Thyroid gland (tissue), 4 donors: ENCODE data around the gene UBASH3A. TPM values are rescaled to one million over a fixed set of nuclear protein-coding genes. Genes with fewer than 3 reads are reported as not detected.

ENCODE experiments used
- DNase-seq, 2 donors: peaks; one replicate each; pipeline ENCODE4 v3.0.0-alpha.2; 2019
- H3K27ac ChIP-seq, 3 donors: fragments of 200-600 bp; sonication (generic); 1 replicate in 2 of 3; 2 replicates in 1 of 3; pipeline ENCODE4 v1.5.1; 2016 to 2019; ENCODE audit warnings: mild to moderate bottlenecking in 1 of 3, moderate library complexity in 1 of 3
- H3K27me3 ChIP-seq: fragments of 200-600 bp; sonication (generic); one replicate; pipeline ENCODE4 v1.5.1; 2019
- H3K36me3 ChIP-seq, 2 donors: fragments of 200-600 bp; sonication (generic); one replicate each; pipeline ENCODE4 v1.5.1; 2016 to 2019
- H3K4me1 ChIP-seq, 2 donors: fragments of 200-600 bp; sonication (generic); one replicate each; pipeline ENCODE4 v1.5.1; 2017 to 2019
- H3K4me3 ChIP-seq, 3 donors: fragments of 200-600 bp; sonication (generic); replicated peaks in 1 of 3; 1 replicate in 2 of 3; 2 replicates in 1 of 3; pipeline ENCODE4 v1.5.1; 2016; ENCODE audit warnings: mild to moderate bottlenecking in 1 of 3
- H3K9me3 ChIP-seq: fragments of 200-600 bp; sonication (generic); one replicate; pipeline ENCODE4 v1.5.1; 2017
- POLR2A ChIP-seq, 2 donors: fragments of 450-650 bp; IDR thresholded peaks; one replicate each; pipeline ENCODE4 v1.6.1; 2017; ENCODE audit warnings: antibody characterized with exemption in 2 of 2, mild to moderate bottlenecking in 2 of 2, moderate library complexity in 1 of 2
- WGBS, 2 donors: methylation state at CpG; one replicate each; pipeline ENCODE4 v1.1.5; 2017; 5-methylcytosine and 5-hydroxymethylcytosine counted together
- intact Hi-C: fragments of 100-400 bp; cut with DNase I; formaldehyde crosslinking; loops from one replicate; pipeline ENCODE4 v1.15.1; 2023
- total RNA-seq, 4 donors: library from RNA; depleted of rRNA; stranded (reverse); fragments of >200 nt; gene quantifications; one replicate each; pipeline ENCODE4 v1.2.3, GENCODE V29; 2016
- TF ChIP-seq, protein P1 (sequence below), 6 experiments: fragments of 200-600 bp in 3 of 6; fragments of 450-650 bp in 3 of 6; sonication (generic) in 3 of 6; IDR thresholded peaks; one replicate each; pipeline ENCODE4 v1.5.1; 2016 to 2019; ENCODE audit warnings: antibody characterized with exemption in 6 of 6, mild to moderate bottlenecking in 2 of 6, inconsistent platforms in 1 of 6, moderate library complexity in 1 of 6

Gene UBASH3A
- total RNA-seq, 4 donors from 2014 or later: 0.54 to 1.3 (median 0.81) TPM; not detected in 1

DNA sequence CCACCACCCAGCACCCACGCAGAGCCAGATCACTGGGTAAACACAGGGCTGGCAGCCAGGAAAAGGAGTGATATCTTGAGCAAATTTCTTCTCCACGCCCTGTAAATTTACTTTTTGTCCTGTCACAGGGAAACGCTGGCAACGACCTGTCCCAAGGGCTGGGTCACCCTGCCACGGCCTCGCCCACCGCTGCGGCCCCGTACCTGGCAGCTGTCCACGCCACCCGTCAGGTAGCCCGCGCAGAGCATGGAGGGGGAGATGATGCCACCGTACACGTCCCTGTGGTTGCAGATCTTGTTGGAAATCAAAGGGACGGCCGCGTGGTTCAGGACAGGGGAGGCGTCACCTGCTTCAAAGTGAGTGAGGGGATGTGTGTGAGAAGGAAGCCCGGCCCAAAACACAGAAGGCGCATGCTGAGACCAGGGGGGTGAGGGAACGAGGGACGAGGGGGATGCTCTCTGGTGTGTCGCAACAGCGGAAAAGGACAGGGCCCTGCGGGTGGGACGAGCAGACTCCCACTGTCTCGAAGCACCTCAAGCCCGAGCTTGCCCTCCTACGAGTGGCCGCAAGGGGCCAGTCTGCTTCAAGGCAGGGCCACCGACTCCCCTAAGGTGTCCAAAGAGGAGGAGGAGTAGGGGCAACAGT lies 27.2 kb upstream of the UBASH3A start:
- WGBS, 2 donors: 57 to 89% methylated on average over 31 to 32 of the region's 32 CpGs
- Histone ChIP-seq H3K4me3 (peak overlapping the region in 1 of 3 donors; percentile 8), H3K9me3 (no peaks in the 10 kb centered on the region), H3K36me3 (no peaks in the 10 kb centered on the region), H3K27me3 (no peaks in the 10 kb centered on the region), H3K4me1 (peaks cover 19 to 30% of the 10 kb centered on the region in 2 donors), H3K27ac (peak overlapping the region in 2 of 3 donors; percentile 49 to 54)
- intact Hi-C loops: no loop called here
- DNase-seq: peak in 1 of 2 donors; percentile 66
- TF ChIP-seq, protein P1, sequence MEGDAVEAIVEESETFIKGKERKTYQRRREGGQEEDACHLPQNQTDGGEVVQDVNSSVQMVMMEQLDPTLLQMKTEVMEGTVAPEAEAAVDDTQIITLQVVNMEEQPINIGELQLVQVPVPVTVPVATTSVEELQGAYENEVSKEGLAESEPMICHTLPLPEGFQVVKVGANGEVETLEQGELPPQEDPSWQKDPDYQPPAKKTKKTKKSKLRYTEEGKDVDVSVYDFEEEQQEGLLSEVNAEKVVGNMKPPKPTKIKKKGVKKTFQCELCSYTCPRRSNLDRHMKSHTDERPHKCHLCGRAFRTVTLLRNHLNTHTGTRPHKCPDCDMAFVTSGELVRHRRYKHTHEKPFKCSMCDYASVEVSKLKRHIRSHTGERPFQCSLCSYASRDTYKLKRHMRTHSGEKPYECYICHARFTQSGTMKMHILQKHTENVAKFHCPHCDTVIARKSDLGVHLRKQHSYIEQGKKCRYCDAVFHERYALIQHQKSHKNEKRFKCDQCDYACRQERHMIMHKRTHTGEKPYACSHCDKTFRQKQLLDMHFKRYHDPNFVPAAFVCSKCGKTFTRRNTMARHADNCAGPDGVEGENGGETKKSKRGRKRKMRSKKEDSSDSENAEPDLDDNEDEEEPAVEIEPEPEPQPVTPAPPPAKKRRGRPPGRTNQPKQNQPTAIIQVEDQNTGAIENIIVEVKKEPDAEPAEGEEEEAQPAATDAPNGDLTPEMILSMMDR (IDR thresholded peaks at IDR 0.05): no peak
- TF ChIP-seq POLR2A (IDR thresholded peaks at IDR 0.05): no peak

- WGBS, 2 donors: 82 to 91% methylated on average over 23 to 24 of the region's 24 CpGs
- Histone ChIP-seq H3K36me3 (no peaks in the 10 kb centered on the region), H3K4me1 (peaks cover 19 to 30% of the 10 kb centered on the region in 2 donors), H3K27ac (no peak overlapping the region), H3K4me3 (no peak overlapping the region), H3K27me3 (no peaks in the 10 kb centered on the region), H3K9me3 (no peaks in the 10 kb centered on the region)
- intact Hi-C loops: no loop called here
- no peak for DNase-seq
- no peak for TF ChIP-seq POLR2A (IDR thresholded peaks at IDR 0.05)
- TF ChIP-seq, protein P1 (IDR thresholded peaks at IDR 0.05): no peak
Measured at GRCh38 chr21:42377211-42377950, 26.3 kb upstream of the UBASH3A start.

DNA sequence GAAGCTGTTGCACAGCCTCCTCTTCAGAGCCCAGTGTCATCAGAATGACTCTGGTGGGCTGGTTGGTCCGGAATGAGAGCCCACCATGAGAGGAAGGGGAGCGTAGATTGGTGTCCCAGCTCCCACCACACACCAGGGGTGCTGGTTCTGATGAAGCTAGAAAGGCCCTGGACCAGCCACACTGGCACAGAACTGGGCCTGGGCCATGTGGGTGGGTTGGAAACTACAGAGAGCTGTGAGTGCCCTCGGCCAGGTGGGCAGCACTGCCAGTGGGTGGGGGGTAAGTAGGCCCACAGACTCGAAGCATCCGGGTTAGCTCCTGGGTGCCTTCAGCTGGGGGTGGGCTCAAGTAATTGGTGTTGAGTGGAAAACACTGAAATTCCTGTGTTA lies 25.8 kb upstream of the UBASH3A start:
- H3K27ac ChIP-seq: no peak overlapping the region
- H3K9me3 ChIP-seq: no peaks in the 10 kb centered on the region
- no peak for TF ChIP-seq POLR2A (IDR thresholded peaks at IDR 0.05)
- TF ChIP-seq, protein P1 (IDR thresholded peaks at IDR 0.05): no peak
- DNase-seq: no peak
- no peaks in the 10 kb centered on the region for H3K27me3 ChIP-seq
- peaks cover 19 to 30% of the 10 kb centered on the region in 2 donors for H3K4me1 ChIP-seq
- no peaks in the 10 kb centered on the region for H3K36me3 ChIP-seq
- 93 to 97% methylated on average over 2 to 5 of the region's 5 CpGs for WGBS, 2 donors
- intact Hi-C loops: no loop called here
- H3K4me3 ChIP-seq: no peak overlapping the region

GRCh38 chr21:42378418-42378817 lies 25.3 kb upstream of the UBASH3A start:
- WGBS, 2 donors: 84 to 87% methylated on average over 8 of the region's 8 CpGs
- no peak for TF ChIP-seq POLR2A (IDR thresholded peaks at IDR 0.05)
- TF ChIP-seq, protein P1 (IDR thresholded peaks at IDR 0.05): no peak
- Histone ChIP-seq H3K4me3 (no peak overlapping the region), H3K9me3 (no peaks in the 10 kb centered on the region), H3K4me1 (peaks cover 19 to 30% of the 10 kb centered on the region in 2 donors), H3K36me3 (no peaks in the 10 kb centered on the region), H3K27me3 (no peaks in the 10 kb centered on the region), H3K27ac (no peak overlapping the region)
- no peak for DNase-seq
- intact Hi-C loops: no loop called here
